IPS-NIHi7 (cell line): ENCODE results near the gene ABHD6.
"Not testable (repeated sequence)": the region's sequence is repeated elsewhere in the genome, so short reads cannot be mapped to it uniquely, and the experiment has no call there.

Experiments used
- DNase-seq: peaks from one replicate; pipeline ENCODE4 v3.0.0; 2012; ENCODE audit warnings: mixed read lengths; ENCODE audit errors: extremely low spot score

Gene ABHD6

GRCh38 chr3:58242860-58243259, 5.3 kb downstream of the ABHD6 start:
- DNase-seq, result not testable (repeated sequence)

GRCh38 chr3:58243976-58244585, 6.5 kb downstream of the ABHD6 start:
- DNase-seq, result no peak

GRCh38 chr3:58246148-58247047, 8.8 kb downstream of the ABHD6 start:
- DNase-seq, result no peak

GRCh38 chr3:58249358-58250092, 11.9 kb downstream of the ABHD6 start:
- DNase-seq, result no peak

GRCh38 chr3:58250093-58250707, 12.6 kb downstream of the ABHD6 start:
- no peak for DNase-seq

GRCh38 chr3:58251631-58252035, 14.0 kb downstream of the ABHD6 start:
- DNase-seq, result no peak

GRCh38 chr3:58254144-58254543, 16.6 kb downstream of the ABHD6 start:
- no peak for DNase-seq

GRCh38 chr3:58256061-58256460, 18.5 kb downstream of the ABHD6 start:
- no peak for DNase-seq

- DNase-seq, result no peak
Observed at GRCh38 chr3:58256511-58256910, 18.9 kb downstream of the ABHD6 start.

GRCh38 chr3:58258392-58259055, 20.9 kb downstream of the ABHD6 start:
- DNase-seq, result no peak

GRCh38 chr3:58260261-58260731, 22.7 kb downstream of the ABHD6 start:
- no peak for DNase-seq

- no peak for DNase-seq
Observed at GRCh38 chr3:58260733-58261132, 23.1 kb downstream of the ABHD6 start.

GRCh38 chr3:58261954-58262666, 24.5 kb downstream of the ABHD6 start:
- no peak for DNase-seq

- no peak for DNase-seq
Observed at GRCh38 chr3:58266577-58266976, 29.0 kb downstream of the ABHD6 start.

- not testable (repeated sequence) for DNase-seq
Observed at GRCh38 chr3:58267543-58267942, 30.0 kb downstream of the ABHD6 start.

- DNase-seq, result no peak
Observed at GRCh38 chr3:58269356-58269755, 31.8 kb downstream of the ABHD6 start.

GRCh38 chr3:58270485-58270884, 32.9 kb downstream of the ABHD6 start:
- DNase-seq, result no peak

- DNase-seq, result no peak
Observed at GRCh38 chr3:58271901-58272501, 34.4 kb downstream of the ABHD6 start.

- DNase-seq, result no peak
Observed at GRCh38 chr3:58272891-58273290, 35.3 kb downstream of the ABHD6 start.

GRCh38 chr3:58273362-58273761, 35.8 kb downstream of the ABHD6 start:
- not testable (repeated sequence) for DNase-seq
